MV-4-11 (cell line): ENCODE measurements around the gene NAV2.

Experiments used
- DNase-seq: peaks from one replicate; lab custom pipeline; 2025; lab: John Stamatoyannopoulos, UW

Gene NAV2

GRCh38 chr11:19977941-19978340, 265.3 kb downstream of the NAV2 start:
- no peak for DNase-seq

GRCh38 chr11:19978668-19979518, 266.3 kb downstream of the NAV2 start:
- peak; percentile 59 for DNase-seq

GRCh38 chr11:19979519-19979845, 266.8 kb downstream of the NAV2 start:
- no peak for DNase-seq

GRCh38 chr11:19980388-19980787, 267.8 kb downstream of the NAV2 start:
- no peak for DNase-seq

- DNase-seq: no peak
These were observed 268.5 kb downstream of the NAV2 start for GRCh38 chr11:19980957-19981669.

- no peak for DNase-seq
These were observed 270.3 kb downstream of the NAV2 start for GRCh38 chr11:19982774-19983495.

GRCh38 chr11:19984048-19984742, 271.6 kb downstream of the NAV2 start:
- no peak for DNase-seq

- DNase-seq: no peak
These were observed 272.5 kb downstream of the NAV2 start for GRCh38 chr11:19985111-19985510.

- DNase-seq: no peak
These were observed 274.7 kb downstream of the NAV2 start for GRCh38 chr11:19987331-19987801.

GRCh38 chr11:19988598-19988997, 276.0 kb downstream of the NAV2 start:
- DNase-seq: no peak

GRCh38 chr11:19989191-19989590, 276.6 kb downstream of the NAV2 start:
- no peak for DNase-seq

- no peak for DNase-seq
These were observed 279.5 kb downstream of the NAV2 start for GRCh38 chr11:19992162-19992561.

GRCh38 chr11:19992998-19993397, 280.4 kb downstream of the NAV2 start:
- DNase-seq: peak; percentile 17

- no peak for DNase-seq
These were observed 282.0 kb downstream of the NAV2 start for GRCh38 chr11:19994672-19995071.

GRCh38 chr11:19995145-19995544, 282.5 kb downstream of the NAV2 start:
- DNase-seq: no peak

GRCh38 chr11:19996571-19996970, 283.9 kb downstream of the NAV2 start:
- DNase-seq: no peak

- DNase-seq: no peak
These were observed 287.3 kb downstream of the NAV2 start for GRCh38 chr11:20000022-20000350.

- no peak for DNase-seq
These were observed 287.9 kb downstream of the NAV2 start for GRCh38 chr11:20000351-20001134.

- no peak for DNase-seq
These were observed 289.9 kb downstream of the NAV2 start for GRCh38 chr11:20002312-20003216.

GRCh38 chr11:20003351-20003750, 290.7 kb downstream of the NAV2 start:
- no peak for DNase-seq
